GM21528 (cell line): ENCODE measurements around the gene ATP2B1.

ENCODE experiments used
- ATAC-seq: cut with Tn5 transposase; IDR thresholded peaks from one replicate; pipeline ENCODE4 v1.9.1; 2021; ENCODE audit warnings: mild to moderate bottlenecking, moderate library complexity; ENCODE audit not compliant: unreplicated experiment, low FRiP score

ATP2B1 gene

DNA sequence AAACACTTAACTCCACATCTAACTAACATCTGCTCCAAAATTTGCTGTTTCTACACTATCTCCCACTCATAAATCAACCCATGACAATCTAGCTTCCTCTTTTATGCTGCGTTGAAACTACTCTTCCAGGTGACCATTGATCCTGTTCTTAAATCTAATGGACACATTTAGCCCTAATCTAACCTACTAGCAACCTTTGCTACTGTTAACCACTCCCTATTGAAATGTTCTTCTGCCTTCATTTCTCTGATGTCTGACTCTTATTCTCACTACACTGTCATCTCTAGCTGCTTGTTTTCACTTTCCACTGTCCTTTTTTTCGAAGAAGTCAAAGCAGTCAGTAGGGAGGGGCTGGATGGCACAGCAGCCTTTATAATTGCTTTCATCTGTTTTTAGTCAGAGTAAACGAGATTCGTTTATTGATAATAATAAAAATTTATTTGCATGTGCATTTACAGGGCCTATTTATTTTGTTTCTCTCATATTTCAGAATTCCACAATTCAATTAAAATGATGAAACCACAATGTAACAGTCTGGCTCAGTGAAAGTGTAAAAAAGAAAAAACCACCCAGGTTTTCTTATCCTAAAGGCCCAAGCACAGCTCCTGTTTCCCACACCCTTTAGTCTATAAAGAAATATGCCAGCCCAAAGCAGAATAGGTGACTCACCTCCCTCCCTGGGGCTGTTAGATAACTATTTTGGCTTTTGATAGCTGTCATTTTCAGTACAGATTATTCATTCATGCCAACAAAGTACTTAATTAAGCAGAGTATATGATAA is 44.9 kb downstream of the ATP2B1 start:
- peak; percentile 81 for ATAC-seq

- no peak for ATAC-seq
These were observed 46.0 kb downstream of the ATP2B1 start for GRCh38 chr12:89662623-89663022.

DNA sequence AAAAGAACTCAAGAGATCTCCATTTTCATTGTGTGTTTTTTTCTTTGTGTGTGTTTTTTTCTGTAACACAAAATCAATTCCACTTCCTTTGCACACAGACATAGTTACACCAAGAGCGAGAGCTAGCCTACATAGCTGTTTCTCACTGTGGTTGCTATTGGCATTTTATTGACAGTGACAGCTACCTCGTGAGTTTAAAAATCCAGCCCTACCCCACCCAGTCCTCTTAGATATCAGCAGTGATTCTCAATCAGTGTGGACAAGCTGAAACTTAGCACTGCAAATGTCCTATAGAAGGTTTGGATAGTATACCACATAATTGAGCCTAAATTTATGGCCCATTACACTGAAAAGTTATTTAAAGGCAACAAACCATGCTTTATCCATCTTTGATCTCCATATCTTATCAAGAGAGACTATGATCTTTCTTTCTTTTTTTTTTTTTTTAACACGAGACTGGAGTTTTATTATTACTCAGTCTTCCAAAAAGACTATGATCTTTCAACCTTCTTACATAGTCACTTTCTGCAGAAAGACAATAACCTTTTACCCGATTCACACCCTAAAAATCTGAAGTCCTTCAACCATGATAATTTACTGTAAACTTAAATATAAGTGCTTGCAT is 46.8 kb downstream of the ATP2B1 start:
- peak; percentile 42 for ATAC-seq

GRCh38 chr12:89657739-89658138 is 50.9 kb downstream of the ATP2B1 start:
- ATAC-seq: no peak

- no peak for ATAC-seq
These were observed 51.6 kb downstream of the ATP2B1 start for GRCh38 chr12:89657066-89657465.

GRCh38 chr12:89655841-89656240 is 52.8 kb downstream of the ATP2B1 start:
- no peak for ATAC-seq

- no peak for ATAC-seq
These were observed 57.4 kb downstream of the ATP2B1 start for GRCh38 chr12:89651192-89651591.

GRCh38 chr12:89650239-89650638 is 58.4 kb downstream of the ATP2B1 start:
- ATAC-seq: no peak

GRCh38 chr12:89649820-89650219 is 58.8 kb downstream of the ATP2B1 start:
- ATAC-seq: no peak

DNA sequence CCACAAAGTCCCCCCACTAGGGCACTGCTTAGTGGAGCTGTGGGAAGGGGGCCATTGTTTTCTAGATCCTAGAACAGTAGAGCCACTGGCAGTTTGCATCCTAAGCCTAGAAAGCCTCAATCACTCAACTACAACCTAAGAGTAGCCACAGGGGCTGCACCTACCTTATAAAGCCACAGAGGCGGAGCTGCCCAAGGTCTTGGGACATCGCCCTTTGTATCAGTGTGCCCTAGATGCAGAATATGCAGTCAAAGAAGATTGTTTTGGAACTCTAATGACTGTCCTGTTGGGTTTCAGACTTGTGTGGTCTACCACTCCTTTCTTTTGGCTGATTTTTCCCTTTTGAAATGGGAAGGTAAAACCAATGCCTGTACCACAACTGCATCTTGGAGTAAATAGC is 59.5 kb downstream of the ATP2B1 start:
- no peak for ATAC-seq

- no peak for ATAC-seq
These were observed 60.3 kb downstream of the ATP2B1 start for GRCh38 chr12:89648211-89648930.

GRCh38 chr12:89645434-89645833 is 63.2 kb downstream of the ATP2B1 start:
- no peak for ATAC-seq

- ATAC-seq: no peak
These were observed 65.7 kb downstream of the ATP2B1 start for GRCh38 chr12:89642959-89643358.

GRCh38 chr12:89636776-89637160 is 71.9 kb downstream of the ATP2B1 start:
- no peak for ATAC-seq

DNA sequence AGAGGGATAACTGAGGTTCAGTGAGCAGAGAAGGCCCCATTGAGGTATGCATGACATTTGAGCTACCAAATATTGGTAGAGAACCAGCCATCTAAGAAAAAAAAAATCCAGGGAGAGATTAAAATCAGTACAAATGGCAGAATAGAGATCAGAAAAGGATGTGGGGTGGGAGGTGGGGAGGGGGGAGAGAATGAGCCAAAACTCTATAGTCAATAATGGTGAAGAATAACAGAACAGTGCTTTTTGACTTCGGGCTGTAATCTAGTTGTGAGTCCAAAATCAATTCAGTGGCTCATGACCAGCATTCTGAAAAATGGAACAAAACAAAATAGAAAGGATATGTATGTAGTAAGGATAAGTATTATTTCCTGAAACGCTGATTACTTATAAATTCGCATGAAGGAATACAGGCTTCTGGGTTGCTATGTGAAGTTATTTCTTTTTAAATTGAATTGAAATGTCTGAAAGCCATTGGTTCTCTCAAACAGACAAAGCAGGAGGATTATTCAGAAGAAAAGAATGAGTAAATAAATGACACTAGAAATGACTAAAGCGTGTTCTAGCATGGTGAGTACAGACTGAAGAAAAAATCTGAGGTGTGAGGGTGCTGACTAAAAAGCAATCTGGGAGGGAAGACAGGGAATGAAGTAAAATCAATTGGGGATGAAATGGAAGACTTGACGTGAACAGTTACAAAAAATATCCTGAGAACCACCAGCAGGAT is 72.4 kb downstream of the ATP2B1 start:
- no peak for ATAC-seq

- no peak for ATAC-seq
These were observed 74.1 kb downstream of the ATP2B1 start for GRCh38 chr12:89634508-89634907.

DNA sequence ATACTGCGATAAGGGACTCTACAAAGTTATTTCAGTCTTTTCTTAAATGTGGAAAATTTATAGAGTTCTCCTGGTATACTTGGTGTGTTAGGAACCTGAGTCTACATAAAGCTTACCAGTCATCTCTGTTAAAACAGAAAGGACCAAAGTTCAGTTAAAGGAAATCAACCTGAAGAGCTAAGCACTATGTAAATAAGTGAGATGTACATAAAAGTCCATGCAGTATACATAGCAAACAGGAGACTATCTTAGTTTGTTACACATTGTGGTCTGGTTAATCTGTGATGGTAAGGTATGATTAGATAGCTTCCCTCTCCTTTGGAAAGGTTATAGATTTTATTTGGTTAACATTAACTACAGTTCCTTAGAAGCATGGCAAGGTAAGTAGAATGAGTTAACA is 75.9 kb downstream of the ATP2B1 start:
- no peak for ATAC-seq

- ATAC-seq: no peak
These were observed 86.5 kb downstream of the ATP2B1 start for GRCh38 chr12:89622115-89622514.

- no peak for ATAC-seq
These were observed 87.1 kb downstream of the ATP2B1 start for GRCh38 chr12:89621521-89621920.

DNA sequence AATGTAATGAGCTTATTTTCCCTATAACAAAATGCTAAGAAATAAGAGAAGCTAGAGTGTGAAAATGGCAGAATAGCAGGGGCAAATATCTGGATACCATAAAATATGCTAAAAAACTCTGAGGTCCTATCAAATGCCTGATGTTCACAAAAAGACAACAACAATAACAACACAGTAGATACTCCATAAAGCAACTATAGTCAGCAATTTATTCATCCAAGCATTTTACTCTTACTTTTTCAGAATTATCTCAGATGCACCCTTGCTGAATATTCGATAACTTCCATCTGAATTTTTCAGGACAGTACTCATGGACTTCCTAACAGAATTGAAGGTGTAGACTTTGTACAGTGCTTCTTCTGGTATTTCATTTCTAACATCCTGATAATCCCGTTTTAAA is 88.9 kb downstream of the ATP2B1 start:
- no peak for ATAC-seq
